Measurements from ENCODE around the gene ARID1A. TPM values are rescaled to one million over a fixed set of nuclear protein-coding genes. Genes with fewer than 3 reads are reported as not detected.
A peak's percentile ranks its signal among the peaks of the same experiment; 100 is the strongest.

The ARID1A gene
- total and polyA plus RNA-seq, 8 donors, result 14.8 to 39.9 (median 25.5) TPM

- ATAC-seq, result no peak
- Histone ChIP-seq H3K36me3 (peaks cover 0 to 26% (median 14%) of the 10 kb centered on the region in 3 donors), H3K9me3 (no peaks in the 10 kb centered on the region), H3K4me3 (no peak overlapping the region), H3K27me3 (no peaks in the 10 kb centered on the region), H3K4me1 (peaks cover 17 to 32% (median 19%) of the 10 kb centered on the region in 3 donors), H3K27ac (no peak overlapping the region)
- intact Hi-C loops (cut with DNase I), result no loop called here
- no peak for TF ChIP-seq CTCF (IDR thresholded peaks at IDR 0.05)
- no peak for DNase-seq
- WGBS, 2 donors, result 85 to 88% methylated on average over 11 of the region's 11 CpGs
- FAIRE-seq, result no peak
Observed at GRCh38 chr1:26781206-26781825, 85.5 kb downstream of the ARID1A start.

GRCh38 chr1:26782521-26783212, 86.9 kb downstream of the ARID1A start:
- intact Hi-C loops (cut with DNase I), result no loop called here
- Histone ChIP-seq H3K36me3 (peaks cover 0 to 16% (median 14%) of the 10 kb centered on the region in 3 donors), H3K9me3 (no peaks in the 10 kb centered on the region), H3K27me3 (no peaks in the 10 kb centered on the region), H3K4me3 (no peak overlapping the region), H3K4me1 (peaks cover 24 to 41% (median 31%) of the 10 kb centered on the region in 3 donors), H3K27ac (peak overlapping the region in 1 of 4 donors; percentile 62)
- ATAC-seq (no peak), FAIRE-seq (no peak), DNase-seq (no peak)
- 61 to 65% methylated on average over 3 of the region's 3 CpGs for WGBS, 2 donors
- TF ChIP-seq CTCF (IDR thresholded peaks at IDR 0.05), result no peak

- Histone ChIP-seq H3K27me3 (no peaks in the 10 kb centered on the region), H3K27ac (peak overlapping the region in 2 of 4 donors; percentile 19 to 62), H3K4me3 (no peak overlapping the region), H3K9me3 (no peaks in the 10 kb centered on the region), H3K4me1 (peaks cover 24 to 41% (median 31%) of the 10 kb centered on the region in 3 donors), H3K36me3 (peaks cover 0 to 16% (median 14%) of the 10 kb centered on the region in 3 donors)
- FAIRE-seq (no peak), DNase-seq (no peak), ATAC-seq (no peak)
- intact Hi-C loops (cut with DNase I), result no loop called here
- TF ChIP-seq CTCF (IDR thresholded peaks at IDR 0.05), result no peak
- 39 to 41% methylated on average over 5 of the region's 5 CpGs for WGBS, 2 donors
Observed at GRCh38 chr1:26783646-26784022, 87.8 kb downstream of the ARID1A start.

- H3K27me3 ChIP-seq, result no peaks in the 10 kb centered on the region
- peaks cover 24 to 41% (median 31%) of the 10 kb centered on the region in 3 donors for H3K4me1 ChIP-seq
- H3K36me3 ChIP-seq, result peaks cover 0 to 14% (median 14%) of the 10 kb centered on the region in 3 donors
- no peaks in the 10 kb centered on the region for H3K9me3 ChIP-seq
- no peak overlapping the region for H3K4me3 ChIP-seq
- FAIRE-seq (no peak), ATAC-seq (peak; percentile 21 to 69 (median 52)), DNase-seq (peak in 4 of 6 donors; percentile 62 to 86 (median 77))
- WGBS, 2 donors, result 84 to 87% methylated on average over 2 of the region's 2 CpGs
- H3K27ac ChIP-seq, result peak overlapping the region in 2 of 4 donors; percentile 19 to 62
- intact Hi-C loops (cut with DNase I), result no loop called here
- no peak for TF ChIP-seq CTCF (IDR thresholded peaks at IDR 0.05)
Observed at GRCh38 chr1:26784023-26784871, 88.4 kb downstream of the ARID1A start.

All from pancreas (tissue), 10 donors.